A549 treated with Mapracorat at 1 μM for 4 hours (cell line): ENCODE measurements around the gene DDO. TPM values are rescaled to one million over a fixed set of nuclear protein-coding genes. Genes with fewer than 3 reads are reported as not detected.

Source experiments
- total RNA-seq: library from RNA; stranded (reverse); fragments of 200-300 nt; extraction: Qiagen RNA extraction; gene quantifications from 5 replicates; pipeline ENCODE4 v1.2.3, GENCODE V29; 2022

Gene DDO, protein sequence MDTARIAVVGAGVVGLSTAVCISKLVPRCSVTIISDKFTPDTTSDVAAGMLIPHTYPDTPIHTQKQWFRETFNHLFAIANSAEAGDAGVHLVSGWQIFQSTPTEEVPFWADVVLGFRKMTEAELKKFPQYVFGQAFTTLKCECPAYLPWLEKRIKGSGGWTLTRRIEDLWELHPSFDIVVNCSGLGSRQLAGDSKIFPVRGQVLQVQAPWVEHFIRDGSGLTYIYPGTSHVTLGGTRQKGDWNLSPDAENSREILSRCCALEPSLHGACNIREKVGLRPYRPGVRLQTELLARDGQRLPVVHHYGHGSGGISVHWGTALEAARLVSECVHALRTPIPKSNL
- total RNA-seq = 0.06 to 0.19 TPM (median 0.15 TPM) in 5 replicates

DNA sequence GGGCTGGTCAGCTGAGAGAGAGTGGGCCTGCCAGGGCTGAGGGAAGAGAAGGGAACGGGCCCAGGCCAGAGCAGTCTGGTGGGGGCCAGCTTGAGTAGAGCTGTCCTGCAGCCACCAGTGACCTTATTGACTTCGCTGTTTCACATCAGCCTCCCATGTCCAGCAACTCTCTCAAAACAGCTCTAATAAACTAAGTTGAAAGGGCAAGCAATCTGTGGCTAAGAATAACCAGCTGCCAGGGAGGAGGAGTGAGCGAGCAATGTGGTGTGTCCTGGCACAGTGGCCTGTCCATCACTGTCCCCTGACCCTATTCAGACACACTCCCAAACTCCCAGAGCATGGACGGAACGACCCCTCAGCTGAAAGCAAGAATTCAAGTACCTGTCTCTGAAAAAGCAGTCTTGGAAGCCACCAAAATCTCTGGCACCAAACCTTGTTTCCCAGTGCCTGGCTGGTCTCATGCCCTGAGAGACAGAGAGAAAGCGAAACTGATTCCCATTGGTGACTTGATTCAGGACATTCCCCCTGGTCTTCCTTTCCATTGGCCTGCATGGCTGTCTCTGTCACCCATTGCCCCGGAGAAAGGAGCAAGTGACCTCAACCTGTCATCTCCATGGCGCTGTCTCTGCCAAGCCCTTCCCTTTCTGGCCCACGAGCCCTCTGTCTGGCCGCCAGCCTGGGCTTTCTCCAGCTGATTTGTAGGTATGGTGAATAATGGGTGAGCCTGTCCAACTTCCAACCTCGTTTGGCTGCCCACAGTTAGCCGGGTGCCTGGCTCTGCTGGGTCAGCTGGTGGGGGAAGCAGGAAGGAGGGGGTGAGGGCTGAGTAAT lies at the start of gene DDO:
TSS of gene DDO (minus strand) at position 490 of the 831 bp plus-strand sequence. CDS start 2,113 bp downstream, outside the sequence.

DNA sequence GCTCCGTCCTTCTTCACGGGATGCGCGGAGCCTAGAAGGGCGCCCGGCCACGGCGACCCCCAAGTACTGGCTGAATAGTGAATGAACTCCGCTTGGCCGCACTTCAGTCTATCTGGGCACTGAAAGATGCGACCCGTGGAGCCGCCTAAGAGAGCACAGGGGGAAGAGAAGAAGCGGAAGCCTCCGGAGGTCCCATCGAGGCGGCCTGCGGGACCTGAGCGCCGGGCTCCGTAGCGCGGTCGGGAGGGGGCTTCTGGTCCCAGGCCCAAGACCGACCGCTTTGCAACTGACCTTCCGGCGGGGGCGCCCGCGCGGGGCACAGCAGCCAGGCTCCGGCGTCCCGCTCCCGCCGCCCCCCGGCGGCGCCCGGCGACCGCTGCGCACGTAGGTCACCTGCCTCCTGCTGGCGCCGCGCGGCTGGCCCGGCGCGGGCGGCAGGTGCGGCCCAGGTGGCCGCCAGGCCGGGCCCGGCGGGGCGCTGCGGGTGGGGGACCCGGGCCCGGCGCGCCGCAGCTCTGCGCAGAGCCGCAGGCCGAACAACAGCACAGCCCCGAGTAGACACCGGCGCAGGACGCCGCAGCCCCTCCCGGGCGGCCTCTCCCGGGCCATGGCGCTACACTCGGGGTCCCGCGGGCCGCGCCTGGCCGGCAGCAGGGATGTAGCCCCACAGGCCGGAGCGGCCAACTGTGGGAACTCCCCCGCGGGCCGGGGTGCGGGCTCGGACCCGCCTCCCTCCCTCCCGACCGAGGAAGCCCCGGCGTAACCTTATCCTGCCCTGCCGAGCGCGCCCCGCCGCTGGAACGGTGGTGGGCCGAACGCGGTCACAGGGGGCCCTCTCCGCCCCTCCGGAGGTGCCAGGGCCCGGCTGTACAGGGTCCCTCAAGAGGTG lies 57.5 kb downstream of the DDO start, which contains the start of gene METTL24:
TSS of gene METTL24 (minus strand) at position 686 of the 889 bp plus-strand sequence. CDS start at position 609, 77 bp downstream.

Other genes starting within 250 kb of the DDO start
- gene WASF1, start 235.9 kb downstream of the DDO start, total RNA-seq = 10.0 to 11.0 TPM (median 10.5 TPM) in 5 replicates
- 6.6 to 9.3 TPM (median 8.1 TPM) in 5 replicates for gene CDC40, start 235.1 kb downstream of the DDO start, total RNA-seq
- gene METTL24, start 57.2 kb downstream of the DDO start, total RNA-seq = not detected in 5 replicates
- gene SLC22A16, start 61.0 kb upstream of the DDO start, total RNA-seq = not detected in 5 replicates